Activated naive CD4-positive, alpha-beta T cell treated with anti-CD3 and anti-CD28 coated beads, Interleukin-2, amount 50 U/mL, for 72 hours (primary cell): Measurements from ENCODE around the gene CINP. TPM values are rescaled to one million over a fixed set of nuclear protein-coding genes. Genes with fewer than 3 reads are reported as not detected.
"Not testable (repeated sequence)": the region's sequence is repeated elsewhere in the genome, so short reads cannot be mapped to it uniquely, and the experiment has no call there.

Source experiments
- ATAC-seq, 2 donors: fragments of 150-1000 bp; cut with Tn5 transposase; 2 replicates each; pipeline ENCODE4 v1.10.0; 2021; ENCODE audit warnings: mild to moderate bottlenecking in 2 of 2, moderate library complexity in 2 of 2
- DNase-seq, 2 donors: peaks; one replicate each; pipeline ENCODE4 v3.0.0; 2021 to 2022; ENCODE audit warnings: low spot score in 2 of 2
- H3K27ac Mint-ChIP-seq, 2 donors: one replicate each; pipeline ENCODE4 v1.8.0; 2022; ENCODE audit warnings: mild to moderate bottlenecking in 2 of 2, mixed read lengths in 2 of 2
- H3K36me3 Mint-ChIP-seq, 2 donors: one replicate each; pipeline ENCODE4 v1.8.0; 2022; ENCODE audit warnings: mixed read lengths in 2 of 2
- H3K9me3 Mint-ChIP-seq, 2 donors: one replicate each; pipeline ENCODE4 v1.8.0; 2022; ENCODE audit warnings: mixed read lengths in 2 of 2
- total RNA-seq, 2 donors: library from RNA; stranded (reverse); gene quantifications; one replicate each; pipeline ENCODE4 v1.2.3, GENCODE V29; 2022

Gene CINP
- total RNA-seq, 2 donors from 2014 or later = 42.6 to 42.8 TPM

DNA sequence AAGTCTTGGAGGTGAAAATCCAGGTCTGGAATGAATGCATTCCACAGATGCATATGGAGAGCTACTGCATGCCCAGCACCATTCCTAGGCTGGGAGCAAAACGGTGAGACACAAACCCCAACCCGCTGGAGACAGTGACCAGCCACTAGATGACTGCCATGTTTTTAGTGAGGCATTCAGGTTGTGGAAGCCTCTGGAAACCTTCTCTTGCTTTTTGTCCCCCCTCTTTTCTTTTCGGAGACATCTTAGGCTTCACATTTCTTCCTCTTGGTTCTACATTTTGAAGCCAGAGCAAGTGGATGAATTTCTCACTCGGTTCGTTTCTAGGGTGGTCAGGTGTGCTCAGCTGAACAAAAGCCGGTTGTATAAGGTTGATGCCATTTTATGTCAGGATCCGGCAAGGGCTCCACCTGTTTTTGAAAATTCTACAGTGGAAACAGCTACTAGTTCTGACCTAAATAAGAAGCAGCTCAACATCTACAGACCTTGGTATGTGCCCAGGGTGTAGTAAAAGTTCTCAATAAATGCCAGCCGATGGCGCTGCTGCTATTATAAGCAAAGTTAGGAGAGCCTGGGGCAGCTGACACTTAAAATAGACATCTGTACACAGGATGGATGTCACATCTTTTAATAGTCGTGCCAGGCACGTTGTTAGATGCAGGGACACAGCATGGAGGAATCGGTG, 45.0 kb downstream of the CINP start:
- ATAC-seq (no peak), DNase-seq (peak in 1 of 2 donors; percentile 33)
- H3K36me3 Mint-ChIP-seq = peaks cover 0 to 5% of the 10 kb centered on the region in 2 donors
- peak overlapping the region; percentile 98 to 99 for H3K27ac Mint-ChIP-seq
- H3K9me3 Mint-ChIP-seq = no peaks in the 10 kb centered on the region

DNA sequence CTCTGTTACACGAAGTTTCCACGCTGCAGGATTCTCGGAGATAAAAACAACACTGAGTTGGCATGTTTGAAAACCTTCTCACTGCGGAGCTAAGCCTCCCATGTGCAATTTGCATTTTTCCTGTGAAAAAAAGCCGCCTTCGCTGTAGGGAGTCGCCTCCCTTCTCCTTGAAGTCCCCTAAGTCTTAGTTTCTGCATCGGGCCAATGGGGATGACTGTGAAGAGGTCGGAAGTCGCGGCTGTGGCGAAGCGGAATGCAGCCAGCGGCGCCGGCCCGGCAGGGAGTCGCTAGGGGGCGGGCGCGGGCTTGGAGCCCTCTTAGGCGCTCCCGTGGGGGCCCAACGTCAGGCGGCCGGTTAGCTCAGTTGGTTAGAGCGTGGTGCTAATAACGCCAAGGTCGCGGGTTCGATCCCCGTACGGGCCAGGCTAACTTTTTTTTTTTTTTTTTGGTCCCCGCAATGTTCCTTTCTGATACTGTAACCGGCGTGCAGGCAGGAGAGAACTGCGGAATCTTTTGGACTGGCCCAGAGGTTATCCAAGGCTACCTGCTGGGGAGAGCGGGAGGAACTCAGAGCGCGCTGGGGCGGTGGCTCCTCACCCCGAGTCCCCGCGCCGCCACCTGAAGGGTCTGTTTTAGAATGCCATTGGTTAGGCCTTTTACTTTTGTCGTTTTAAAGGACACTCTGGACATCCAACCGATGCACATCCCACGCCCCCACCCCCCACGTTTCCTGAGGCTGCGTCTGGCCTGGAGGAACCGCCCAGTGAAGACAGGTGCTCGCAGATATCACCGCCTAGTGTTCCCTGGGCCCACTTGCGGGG, 45.7 kb downstream of the CINP start:
- ATAC-seq (peak; percentile 76 to 77), DNase-seq (peak; percentile 96 to 99)
- Mint-ChIP-seq H3K27ac (peak overlapping the region; percentile 98 to 99), H3K36me3 (peaks cover 0 to 5% of the 10 kb centered on the region in 2 donors), H3K9me3 (no peaks in the 10 kb centered on the region)

DNA sequence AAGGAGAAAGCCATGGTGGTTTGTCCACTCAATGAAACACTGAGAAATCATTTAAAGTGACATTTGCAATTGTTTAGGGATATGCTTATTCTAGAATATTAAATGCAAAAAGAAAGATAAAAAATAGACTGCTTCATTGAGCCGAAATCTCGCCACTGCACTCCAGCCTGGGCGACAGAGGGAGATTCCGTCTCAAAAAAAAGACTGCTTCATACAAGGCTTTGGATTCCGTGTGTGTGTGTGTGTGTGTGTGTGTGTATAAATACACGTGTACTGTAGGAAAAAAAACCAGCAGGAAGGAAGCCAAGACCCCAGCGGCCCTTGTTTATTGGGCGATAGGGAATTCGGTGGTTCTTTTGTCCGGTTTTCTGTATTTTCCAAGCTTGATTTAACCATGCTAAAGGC, 46.4 kb downstream of the CINP start:
- Mint-ChIP-seq H3K36me3 (peaks cover 0 to 5% of the 10 kb centered on the region in 2 donors), H3K27ac (peak overlapping the region; percentile 98 to 99), H3K9me3 (no peaks in the 10 kb centered on the region)
- ATAC-seq (no peak), DNase-seq (peak in 1 of 2 donors; percentile 33)

DNA sequence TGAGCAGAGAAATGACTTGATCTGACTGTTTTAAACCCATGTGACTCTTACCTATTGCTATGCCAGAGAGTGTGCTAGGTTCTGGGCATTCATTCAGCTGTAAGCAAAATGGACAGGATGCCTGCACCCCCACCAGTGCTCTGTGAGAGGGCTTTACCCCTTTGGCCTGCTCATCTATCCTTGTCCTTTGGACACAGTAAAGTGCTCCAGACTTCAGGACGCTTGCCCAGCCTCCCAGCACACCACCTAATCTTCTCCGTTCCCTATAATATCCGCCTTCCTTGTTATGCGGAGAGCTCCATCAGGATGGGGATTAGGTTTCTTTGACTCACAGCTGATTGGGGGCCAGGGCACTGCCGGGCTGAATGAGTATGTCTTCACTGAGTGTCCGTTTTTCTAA, 47.6 kb downstream of the CINP start:
- H3K9me3 Mint-ChIP-seq = no peaks in the 10 kb centered on the region
- no peak for ATAC-seq
- no peak overlapping the region for H3K27ac Mint-ChIP-seq
- DNase-seq = no peak
- H3K36me3 Mint-ChIP-seq = peaks cover 0 to 5% of the 10 kb centered on the region in 2 donors

DNA sequence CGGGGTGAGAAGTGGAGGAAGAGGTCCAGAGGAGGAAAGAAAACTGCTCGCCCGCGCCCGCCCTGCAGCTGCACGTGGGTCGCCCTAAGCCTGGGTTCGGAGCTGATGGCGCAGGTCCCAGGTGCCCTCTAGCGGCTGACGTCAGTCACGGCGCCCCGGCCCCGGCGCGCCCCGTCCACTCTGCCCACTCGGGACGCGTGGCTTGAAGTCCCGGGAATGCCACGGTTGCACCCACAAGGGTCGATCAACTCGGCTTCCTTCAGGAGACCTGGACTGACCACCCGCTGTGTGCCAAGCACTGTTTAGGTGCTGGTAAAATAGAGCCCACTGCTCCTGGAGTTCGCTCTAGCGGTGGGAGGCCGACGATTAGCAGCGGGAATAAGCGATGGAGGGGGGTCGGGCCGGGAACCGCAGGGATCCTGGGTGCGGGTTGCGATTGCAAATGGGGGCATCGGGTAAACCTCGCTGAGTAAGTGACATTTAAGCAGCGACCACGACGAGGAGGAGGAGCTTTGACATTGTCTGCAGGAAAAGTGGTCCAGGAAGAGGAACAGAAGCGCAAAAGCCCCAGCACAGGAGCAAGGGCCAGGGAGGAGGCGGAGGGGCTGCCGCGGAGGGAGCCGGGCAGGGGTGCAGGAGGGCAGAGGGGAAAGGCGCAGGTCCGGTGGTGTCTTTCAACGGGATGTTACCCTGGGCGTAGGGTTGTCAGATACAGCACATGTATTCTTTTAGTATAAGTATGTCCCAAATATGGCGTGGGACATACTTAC, 48.3 kb downstream of the CINP start:
- ATAC-seq (peak; percentile 65 to 67), DNase-seq (peak; percentile 83 to 85)
- H3K36me3 Mint-ChIP-seq = peaks cover 0 to 5% of the 10 kb centered on the region in 2 donors
- H3K27ac Mint-ChIP-seq = peak overlapping the region in 1 of 2 donors; percentile 83
- no peaks in the 10 kb centered on the region for H3K9me3 Mint-ChIP-seq

DNA sequence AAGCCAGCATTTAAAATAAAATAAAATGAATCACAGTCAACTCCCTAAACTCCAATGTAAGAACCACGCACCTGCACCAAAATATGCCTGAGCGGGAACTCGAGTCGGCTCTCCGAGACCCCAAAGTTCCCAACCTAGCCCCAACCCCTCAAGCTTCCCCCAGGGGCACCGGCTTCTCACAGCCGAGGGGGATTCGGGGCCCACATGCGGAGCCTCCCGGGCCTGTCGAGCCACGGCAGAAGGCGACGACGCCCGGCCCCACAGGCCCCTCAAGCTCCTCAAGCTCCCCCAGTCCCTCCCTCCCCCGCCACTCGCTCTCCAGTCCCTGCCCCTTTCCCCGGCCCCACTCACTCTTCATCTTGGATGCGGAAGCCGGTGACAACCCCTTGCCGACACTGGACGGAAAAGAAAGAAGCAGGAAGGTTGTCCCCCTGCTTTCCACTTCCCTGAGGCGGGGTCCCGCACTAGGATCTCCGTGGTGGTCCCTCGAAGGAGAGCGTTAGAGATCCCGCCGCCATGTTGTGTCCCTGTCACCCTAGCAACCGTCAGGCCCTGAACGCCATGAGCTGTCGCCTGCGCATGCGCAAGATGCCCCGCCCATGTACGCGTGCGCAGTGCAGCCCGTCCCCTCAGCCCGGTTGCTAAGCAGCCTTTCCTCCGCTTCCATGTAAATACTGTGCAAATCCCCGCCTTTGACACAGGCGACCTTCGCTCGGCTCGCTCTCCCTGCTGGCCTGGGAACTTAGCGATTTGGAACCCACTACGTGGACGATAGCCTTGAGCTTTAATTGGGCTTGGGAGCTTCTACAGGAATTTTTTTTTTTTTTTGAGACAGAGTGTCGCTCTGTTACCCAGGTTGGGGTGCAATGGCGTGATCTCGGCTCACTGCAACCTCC, 57.8 kb downstream of the CINP start, which contains the start of gene MOK:
Gene MOK, minus strand, starts transcription at position 554 of the 896 bp plus-strand sequence. Its CDS starts 196 bp downstream, at position 358.
- ATAC-seq (peak; percentile 97 to 98), DNase-seq (peak; percentile 99)
- Mint-ChIP-seq H3K36me3 (no peaks in the 10 kb centered on the region), H3K9me3 (no peaks in the 10 kb centered on the region), H3K27ac (peak within 1 kb of the TSS; percentile 94 to 99)

DNA sequence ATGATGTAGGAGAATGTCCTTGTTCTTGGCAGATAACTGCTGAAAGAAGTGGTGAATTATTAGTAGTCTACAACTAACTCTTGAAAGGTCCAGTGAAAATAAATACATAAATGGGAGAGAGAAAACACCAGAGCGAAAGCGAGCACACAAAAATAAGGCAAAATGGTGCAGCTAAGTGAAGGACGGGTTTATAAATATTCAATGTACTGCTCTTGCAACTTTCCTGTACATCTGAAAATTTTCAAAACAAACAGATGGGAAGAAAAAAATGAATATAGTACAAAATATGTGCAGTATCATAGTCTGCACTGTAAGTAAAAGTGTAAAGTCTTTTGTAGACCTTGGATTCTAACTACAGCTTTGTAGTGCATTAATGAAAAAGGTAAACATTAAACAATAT, 59.0 kb downstream of the CINP start:
- DNase-seq (no peak), ATAC-seq (no peak)
- H3K9me3 Mint-ChIP-seq = no peaks in the 10 kb centered on the region
- H3K36me3 Mint-ChIP-seq = no peaks in the 10 kb centered on the region
- H3K27ac Mint-ChIP-seq = no peak overlapping the region

DNA sequence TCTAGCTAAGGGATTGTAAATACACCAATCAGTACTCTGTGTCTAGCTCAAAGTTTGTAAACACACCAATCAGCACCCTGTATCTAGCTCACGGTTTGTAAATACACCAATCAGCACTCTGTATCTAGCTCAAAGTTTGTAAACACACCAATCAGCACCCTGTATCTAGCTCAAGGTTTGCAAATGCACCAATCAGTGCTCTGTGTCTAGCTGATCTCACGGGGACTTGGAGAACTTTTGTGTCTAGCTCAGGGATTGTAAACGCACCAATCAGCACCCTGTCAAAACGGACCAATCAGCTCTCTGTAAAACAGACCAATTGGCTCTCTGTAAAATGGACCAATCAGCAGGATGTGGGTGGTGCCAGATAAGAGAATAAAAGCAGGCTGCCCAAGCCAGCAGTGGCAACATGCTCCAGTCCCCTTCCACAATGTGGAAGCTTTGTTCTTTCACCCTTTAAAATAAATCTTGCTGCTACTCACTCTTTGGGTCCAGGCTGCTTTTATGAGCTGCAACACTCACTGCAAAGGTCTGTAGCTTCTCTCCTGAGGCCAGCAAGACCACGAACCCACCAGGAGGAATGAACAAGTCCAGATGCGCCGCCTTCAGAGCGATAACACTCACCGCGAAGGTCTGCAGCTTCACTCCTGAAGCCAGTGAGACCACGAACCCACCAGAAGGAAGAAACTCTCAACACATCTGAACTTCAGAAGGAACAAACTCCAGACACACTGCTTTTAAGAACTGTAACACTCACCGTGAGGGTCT, 64.2 kb downstream of the CINP start:
- H3K9me3 Mint-ChIP-seq, H3K36me3 Mint-ChIP-seq, ATAC-seq, H3K27ac Mint-ChIP-seq, DNase-seq: not testable (repeated sequence)

Other genes with a start within 250 kb of the CINP start
- gene WDR20, start 223.0 kb downstream of the CINP start, total RNA-seq = 10 to 100 TPM; 30.1 to 34.2 TPM
- 1 to 10 TPM; 4.4 to 9.1 TPM for gene MOK, start 57.7 kb downstream of the CINP start, total RNA-seq
- 10 to 100 TPM in 1 of 2 donors, 1 to 10 TPM in 1; 6.3 to 19.8 TPM for gene ZNF839, start 43.1 kb downstream of the CINP start, total RNA-seq
- gene TECPR2, start 51 bp upstream of the CINP start, total RNA-seq = 1 to 10 TPM; 1.4 to 8.4 TPM
- 10 to 100 TPM in 1 of 2 donors, 1 to 10 TPM in 1; 5.2 to 15.8 TPM for gene ANKRD9, start 146.9 kb upstream of the CINP start, total RNA-seq
- gene RCOR1, start 229.8 kb upstream of the CINP start, total RNA-seq = 10 to 100 TPM; 22.6 to 23.7 TPM